HepG2 (cell line): Measurements from ENCODE around the gene DDC. TPM values are rescaled to one million over a fixed set of nuclear protein-coding genes. Genes with fewer than 3 reads are reported as not detected.
A peak's percentile ranks its signal among the peaks of the same experiment; 100 is the strongest.

Experiments
- CBX2 ChIP-seq, 2 experiments: fragments of 200-600 bp in 1 of 2; sonication (generic); formaldehyde crosslinking in 1 of 2; IDR thresholded peaks; 2 replicates each; pipeline versions ENCODE4 v1.7.0 to v1.8.1; 2018 to 2022; ENCODE audit warnings: low read depth in 2 of 2, low read length in 1 of 2, mild to moderate bottlenecking in 1 of 2, missing genetic modification reagents in 1 of 2
- CSRNP2 ChIP-seq: sonication (generic); formaldehyde crosslinking; conservative IDR thresholded peaks from 2 replicates; pipeline ENCODE4 v1.8.0; 2022; ENCODE audit warnings: low read depth, missing genetic modification reagents
- FIP1L1 ChIP-seq: fragments of 200-400 bp; formaldehyde crosslinking; IDR thresholded peaks from 2 replicates; pipeline ENCODE4 v1.6.1; 2018; ENCODE audit warnings: low read depth, mild to moderate bottlenecking, low read length, moderate library complexity, borderline replicate concordance; ENCODE audit not compliant: insufficient read depth
- IRF9 ChIP-seq: sonication (generic); formaldehyde crosslinking; IDR thresholded peaks from 2 replicates; pipeline ENCODE4 v1.8.0; 2022; ENCODE audit warnings: missing genetic modification reagents, mild to moderate bottlenecking, borderline replicate concordance
- MBD4 ChIP-seq: IDR thresholded peaks from 2 replicates; pipeline ENCODE4 v1.6.1; 2012; ENCODE audit warnings: low read length, inconsistent platforms, borderline replicate concordance
- NONO ChIP-seq, 2 experiments: fragments of 450-650 bp in 1 of 2; sonication (generic) in 1 of 2; formaldehyde crosslinking in 1 of 2; IDR thresholded peaks in 1 of 2; conservative IDR thresholded peaks in 1 of 2; 2 replicates each; pipeline versions ENCODE4 v1.6.1 to v1.8.0; 2017 to 2022; ENCODE audit warnings: mild to moderate bottlenecking in 1 of 2, missing genetic modification reagents in 1 of 2, moderate library complexity in 1 of 2
- SMYD3 ChIP-seq: sonication (generic); formaldehyde crosslinking; IDR thresholded peaks from 2 replicates; pipeline ENCODE4 v1.8.1; 2023; ENCODE audit warnings: mild to moderate bottlenecking, missing genetic modification reagents
- STAG1 ChIP-seq: sonication (generic); formaldehyde crosslinking; IDR thresholded peaks from 2 replicates; pipeline ENCODE4 v1.4.0; 2020; ENCODE audit warnings: missing genetic modification reagents
- TCF7 ChIP-seq: sonication (generic); IDR thresholded peaks from 2 replicates; pipeline ENCODE4 v1.6.1; 2016; ENCODE audit warnings: antibody characterized with exemption, low read depth
- THAP7 ChIP-seq: sonication (generic); formaldehyde crosslinking; IDR thresholded peaks from 2 replicates; pipeline ENCODE4 v1.8.1; 2023; ENCODE audit warnings: mild to moderate bottlenecking, missing genetic modification reagents
- WIZ ChIP-seq: sonication (generic); formaldehyde crosslinking; IDR thresholded peaks from 2 replicates; pipeline ENCODE4 v1.5.1; 2020; ENCODE audit warnings: mild to moderate bottlenecking, missing genetic modification reagents
- ZBTB42 ChIP-seq: sonication (generic); formaldehyde crosslinking; IDR thresholded peaks from 2 replicates; pipeline ENCODE4 v1.5.0; 2020; ENCODE audit warnings: mild to moderate bottlenecking, missing genetic modification reagents
- ZNF703 ChIP-seq: sonication (generic); formaldehyde crosslinking; IDR thresholded peaks from 2 replicates; pipeline ENCODE4 v1.5.1; 2020; ENCODE audit warnings: missing genetic modification reagents, mild to moderate bottlenecking, moderate library complexity, borderline replicate concordance
- ZNF788 ChIP-seq: sonication (generic); formaldehyde crosslinking; IDR thresholded peaks from 2 replicates; pipeline ENCODE4 v1.5.0; 2020; ENCODE audit warnings: mild to moderate bottlenecking, missing genetic modification reagents, borderline replicate concordance
- polyA plus RNA-seq, 8 experiments: library from polyadenylated mRNA; depleted of rRNA in 3 of 8; stranded (reverse) in 7 of 8; unstranded in 1 of 8; fragments of >200 nt; fragmentation: Illumina TruSeq in 4 of 8; extraction: Trizol in 4 of 8; gene quantifications; 2 replicates each; pipeline versions ENCODE4 v1.2.1 to v1.2.3, GENCODE V29; 2011 to 2016; ENCODE audit warnings: low read depth in 4 of 8, missing spikeins in 1 of 8, mixed read lengths in 1 of 8; ENCODE audit not compliant: insufficient read depth in 1 of 8
- total RNA-seq, 5 experiments: library from RNA; depleted of rRNA; stranded (reverse); fragments of >200 nt; fragmentation: Illumina TruSeq; extraction: Trizol; gene quantifications; 2 replicates each; pipeline ENCODE4 v1.2.3, GENCODE V29; 2016; ENCODE audit warnings: low read depth in 1 of 5
- TF ChIP-seq, protein P1 (sequence below): sonication (generic); formaldehyde crosslinking; conservative IDR thresholded peaks from 2 replicates; pipeline ENCODE4 v1.8.0; 2022; ENCODE audit warnings: mild to moderate bottlenecking, moderate library complexity, missing genetic modification reagents
- TF ChIP-seq, protein P2 (sequence below): sonication (generic); formaldehyde crosslinking; IDR thresholded peaks from 2 replicates; pipeline ENCODE4 v1.5.1; 2020; ENCODE audit warnings: missing genetic modification reagents, mild to moderate bottlenecking, borderline replicate concordance
- TF ChIP-seq, protein P3 (sequence below): sonication (generic); formaldehyde crosslinking; IDR thresholded peaks from 2 replicates; pipeline ENCODE4 v1.5.0; 2020; ENCODE audit warnings: missing genetic modification reagents

DDC gene
- total and polyA plus RNA-seq, 2 of the 13 experiments (the other 11 are each of a cell fraction or from before 2014, with no cell fraction given): 11.7 to 93.3 TPM

DNA sequence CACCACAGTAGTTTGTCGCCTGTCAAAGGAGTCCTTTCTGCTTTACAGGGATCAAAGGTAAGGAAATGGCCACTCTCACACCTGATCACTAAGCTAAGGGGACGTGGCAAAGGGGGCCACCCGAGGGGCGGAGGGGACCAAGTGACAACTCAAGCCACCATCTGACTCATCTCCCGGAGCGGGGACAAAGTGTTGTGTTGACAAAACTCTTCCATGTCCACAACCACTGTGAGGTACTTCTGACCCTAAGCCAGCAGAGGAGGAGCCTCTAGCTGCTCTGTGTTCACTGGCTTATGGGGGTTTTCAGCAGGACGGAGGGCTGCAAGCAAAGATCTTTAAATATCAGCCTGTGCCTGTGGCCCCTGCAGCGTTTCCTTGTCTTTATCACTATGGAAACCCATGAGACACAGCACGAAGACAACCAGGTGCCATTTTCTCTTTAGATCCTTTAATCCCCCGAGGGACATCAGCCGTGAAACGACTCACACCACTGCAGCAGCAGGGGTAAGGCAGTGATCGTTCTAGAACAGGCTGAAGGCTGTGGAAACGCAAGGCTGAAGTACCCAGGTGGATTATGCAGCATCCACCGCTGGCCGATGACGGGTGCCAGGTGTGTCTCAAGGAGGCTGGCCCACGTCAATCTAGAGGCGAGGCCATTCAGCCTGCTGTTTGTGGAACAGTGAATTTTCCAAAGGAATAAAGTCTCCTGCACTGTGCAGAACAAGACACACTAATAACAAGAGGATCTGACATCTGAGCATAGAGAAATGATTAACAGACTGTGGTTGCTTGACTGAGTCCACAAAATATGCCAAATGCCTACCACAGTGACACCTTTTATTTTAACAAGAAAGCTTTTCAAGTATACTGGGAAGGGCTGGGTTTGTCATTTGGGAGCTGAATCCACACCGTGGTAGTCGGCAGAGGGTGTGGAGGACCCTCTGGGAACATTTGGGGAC is 26.6 kb upstream of the DDC start (continued):
- TF ChIP-seq, protein P1, sequence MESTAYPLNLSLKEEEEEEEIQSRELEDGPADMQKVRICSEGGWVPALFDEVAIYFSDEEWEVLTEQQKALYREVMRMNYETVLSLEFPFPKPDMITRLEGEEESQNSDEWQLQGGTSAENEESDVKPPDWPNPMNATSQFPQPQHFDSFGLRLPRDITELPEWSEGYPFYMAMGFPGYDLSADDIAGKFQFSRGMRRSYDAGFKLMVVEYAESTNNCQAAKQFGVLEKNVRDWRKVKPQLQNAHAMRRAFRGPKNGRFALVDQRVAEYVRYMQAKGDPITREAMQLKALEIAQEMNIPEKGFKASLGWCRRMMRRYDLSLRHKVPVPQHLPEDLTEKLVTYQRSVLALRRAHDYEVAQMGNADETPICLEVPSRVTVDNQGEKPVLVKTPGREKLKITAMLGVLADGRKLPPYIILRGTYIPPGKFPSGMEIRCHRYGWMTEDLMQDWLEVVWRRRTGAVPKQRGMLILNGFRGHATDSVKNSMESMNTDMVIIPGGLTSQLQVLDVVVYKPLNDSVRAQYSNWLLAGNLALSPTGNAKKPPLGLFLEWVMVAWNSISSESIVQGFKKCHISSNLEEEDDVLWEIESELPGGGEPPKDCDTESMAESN (CRISPR knock-in tag): peak; percentile 65; the same call in 1 of the 2 replicates
- TF ChIP-seq FIP1L1 (no peak), SMYD3 (CRISPR knock-in tag) (no peak), STAG1 (CRISPR knock-in tag) (0 out of 2 replicates have a peak, but pooled peaks have one; percentile 19), MBD4 (no peak), ZBTB42 (CRISPR knock-in tag) (no peak), THAP7 (CRISPR knock-in tag) (no peak), WIZ (CRISPR knock-in tag) (no peak), ZNF703 (CRISPR knock-in tag) (no peak), ZNF788 (no peak), TCF7 (peak; percentile 62), NONO (IDR thresholded peaks at IDR 0.05) (no peak), NONO (CRISPR knock-in tag; conservative IDR thresholded peaks at IDR 0.05) (peak; percentile 13; the same call in 1 of the 2 replicates), IRF9 (no peak), CBX2 (IDR thresholded peaks at IDR 0.05; ENCODE audit: low read depth, low read length) (no peak), CBX2 (CRISPR knock-in tag; IDR thresholded peaks at IDR 0.05; ENCODE audit: low read depth) (no peak), CSRNP2 (no peak)
- TF ChIP-seq, protein P2, sequence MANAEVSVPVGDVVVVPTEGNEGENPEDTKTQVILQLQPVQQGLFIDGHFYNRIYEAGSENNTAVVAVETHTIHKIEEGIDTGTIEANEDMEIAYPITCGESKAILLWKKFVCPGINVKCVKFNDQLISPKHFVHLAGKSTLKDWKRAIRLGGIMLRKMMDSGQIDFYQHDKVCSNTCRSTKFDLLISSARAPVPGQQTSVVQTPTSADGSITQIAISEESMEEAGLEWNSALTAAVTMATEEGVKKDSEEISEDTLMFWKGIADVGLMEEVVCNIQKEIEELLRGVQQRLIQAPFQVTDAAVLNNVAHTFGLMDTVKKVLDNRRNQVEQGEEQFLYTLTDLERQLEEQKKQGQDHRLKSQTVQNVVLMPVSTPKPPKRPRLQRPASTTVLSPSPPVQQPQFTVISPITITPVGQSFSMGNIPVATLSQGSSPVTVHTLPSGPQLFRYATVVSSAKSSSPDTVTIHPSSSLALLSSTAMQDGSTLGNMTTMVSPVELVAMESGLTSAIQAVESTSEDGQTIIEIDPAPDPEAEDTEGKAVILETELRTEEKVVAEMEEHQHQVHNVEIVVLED: no peak
- TF ChIP-seq, protein P3, sequence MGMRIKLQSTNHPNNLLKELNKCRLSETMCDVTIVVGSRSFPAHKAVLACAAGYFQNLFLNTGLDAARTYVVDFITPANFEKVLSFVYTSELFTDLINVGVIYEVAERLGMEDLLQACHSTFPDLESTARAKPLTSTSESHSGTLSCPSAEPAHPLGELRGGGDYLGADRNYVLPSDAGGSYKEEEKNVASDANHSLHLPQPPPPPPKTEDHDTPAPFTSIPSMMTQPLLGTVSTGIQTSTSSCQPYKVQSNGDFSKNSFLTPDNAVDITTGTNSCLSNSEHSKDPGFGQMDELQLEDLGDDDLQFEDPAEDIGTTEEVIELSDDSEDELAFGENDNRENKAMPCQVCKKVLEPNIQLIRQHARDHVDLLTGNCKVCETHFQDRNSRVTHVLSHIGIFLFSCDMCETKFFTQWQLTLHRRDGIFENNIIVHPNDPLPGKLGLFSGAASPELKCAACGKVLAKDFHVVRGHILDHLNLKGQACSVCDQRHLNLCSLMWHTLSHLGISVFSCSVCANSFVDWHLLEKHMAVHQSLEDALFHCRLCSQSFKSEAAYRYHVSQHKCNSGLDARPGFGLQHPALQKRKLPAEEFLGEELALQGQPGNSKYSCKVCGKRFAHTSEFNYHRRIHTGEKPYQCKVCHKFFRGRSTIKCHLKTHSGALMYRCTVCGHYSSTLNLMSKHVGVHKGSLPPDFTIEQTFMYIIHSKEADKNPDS (CRISPR knock-in tag): 0 out of 2 replicates have a peak, but pooled peaks have one; percentile 14
